IPS-15b (cell line): Measurements from ENCODE around the gene SCUBE2.

ENCODE experiments used
- H3K27me3 ChIP-seq: one replicate; pipeline ENCODE4 v1.6.1; 2013; ENCODE audit warnings: low read length; ENCODE audit not compliant: control insufficient read depth, insufficient read depth
- H3K36me3 ChIP-seq: one replicate; pipeline ENCODE4 v1.6.1; 2013; ENCODE audit warnings: low read length; ENCODE audit not compliant: control insufficient read depth, insufficient read depth
- H3K4me1 ChIP-seq: one replicate; pipeline ENCODE4 v1.6.1; 2013; ENCODE audit warnings: mild to moderate bottlenecking, low read length; ENCODE audit not compliant: control insufficient read depth, insufficient read depth
- H3K4me3 ChIP-seq: one replicate; pipeline ENCODE4 v1.5.1; 2013; ENCODE audit warnings: low read depth, low read length
- H3K9ac ChIP-seq: one replicate; pipeline ENCODE4 v1.6.1; 2013; ENCODE audit warnings: low read depth, mild to moderate bottlenecking, low read length
- H3K9me3 ChIP-seq: one replicate; pipeline ENCODE4 v1.6.1; 2013; ENCODE audit warnings: mild to moderate bottlenecking, low read length; ENCODE audit not compliant: control insufficient read depth, insufficient read depth

The SCUBE2 gene

GRCh38 chr11:9030601-9031000 lies 60.8 kb downstream of the SCUBE2 start:
- no peaks in the 10 kb centered on the region for H3K27me3 ChIP-seq
- no peak overlapping the region for H3K9ac ChIP-seq
- H3K9me3 ChIP-seq, result no peaks in the 10 kb centered on the region
- no peaks in the 10 kb centered on the region for H3K36me3 ChIP-seq
- H3K4me1 ChIP-seq, result no peaks in the 10 kb centered on the region
- H3K4me3 ChIP-seq, result no peak overlapping the region

- H3K36me3 ChIP-seq, result no peaks in the 10 kb centered on the region
- no peaks in the 10 kb centered on the region for H3K4me1 ChIP-seq
- no peaks in the 10 kb centered on the region for H3K27me3 ChIP-seq
- H3K9me3 ChIP-seq, result no peaks in the 10 kb centered on the region
- H3K4me3 ChIP-seq, result no peak overlapping the region
- no peak overlapping the region for H3K9ac ChIP-seq
Measured at GRCh38 chr11:9029422-9029821, 62.0 kb downstream of the SCUBE2 start.

- H3K4me3 ChIP-seq, result no peak overlapping the region
- H3K27me3 ChIP-seq, result no peaks in the 10 kb centered on the region
- no peaks in the 10 kb centered on the region for H3K36me3 ChIP-seq
- no peak overlapping the region for H3K9ac ChIP-seq
- H3K4me1 ChIP-seq, result no peaks in the 10 kb centered on the region
- H3K9me3 ChIP-seq, result no peaks in the 10 kb centered on the region
Measured at GRCh38 chr11:9028581-9028980, 62.8 kb downstream of the SCUBE2 start.

DNA sequence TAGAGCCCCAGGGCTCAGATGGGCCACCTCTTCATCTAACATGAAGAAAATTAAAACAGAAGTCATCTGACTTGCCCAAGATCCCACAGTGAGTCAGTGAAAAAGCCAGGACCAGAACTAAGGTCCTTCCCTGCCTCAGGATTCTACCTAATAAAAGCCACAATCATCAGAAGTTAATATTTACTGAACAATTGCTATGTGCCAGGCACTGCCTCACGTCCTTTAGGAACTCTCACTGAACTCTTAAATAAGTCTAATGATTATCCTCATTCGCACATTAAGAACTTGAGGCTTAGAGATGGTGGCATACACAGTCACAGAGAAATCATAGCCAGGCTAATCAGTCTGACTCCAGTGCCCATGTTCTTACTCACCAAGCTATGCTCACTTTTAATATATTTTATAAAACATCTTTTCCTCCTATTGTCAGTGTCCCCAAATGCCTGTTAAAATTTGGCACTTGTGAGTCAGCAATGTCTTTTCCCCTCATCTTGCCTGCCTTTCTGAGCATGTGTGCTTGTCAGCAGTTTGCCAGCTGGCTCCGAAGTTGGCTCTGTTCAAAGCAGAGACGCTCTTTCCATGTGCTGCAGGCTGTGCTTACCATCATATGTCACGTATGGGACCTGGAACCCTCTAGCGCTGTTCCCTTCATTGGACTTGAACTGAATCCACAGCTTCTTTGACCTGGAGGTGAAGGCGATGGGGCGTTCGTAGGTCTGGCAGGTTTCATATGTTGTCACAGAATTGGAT lies 66.1 kb downstream of the SCUBE2 start:
- Histone ChIP-seq H3K4me1 (no peaks in the 10 kb centered on the region), H3K27me3 (no peaks in the 10 kb centered on the region), H3K9ac (no peak overlapping the region), H3K4me3 (no peak overlapping the region), H3K36me3 (no peaks in the 10 kb centered on the region), H3K9me3 (no peaks in the 10 kb centered on the region)

- Histone ChIP-seq H3K4me3 (no peak overlapping the region), H3K9ac (no peak overlapping the region), H3K9me3 (no peaks in the 10 kb centered on the region), H3K4me1 (no peaks in the 10 kb centered on the region), H3K36me3 (no peaks in the 10 kb centered on the region), H3K27me3 (no peaks in the 10 kb centered on the region)
Measured at GRCh38 chr11:9022961-9023680, 68.3 kb downstream of the SCUBE2 start.

GRCh38 chr11:9020916-9021315 lies 70.5 kb downstream of the SCUBE2 start:
- Histone ChIP-seq H3K4me1 (no peaks in the 10 kb centered on the region), H3K27me3 (no peaks in the 10 kb centered on the region), H3K36me3 (no peaks in the 10 kb centered on the region), H3K9ac (no peak overlapping the region), H3K9me3 (no peaks in the 10 kb centered on the region), H3K4me3 (no peak overlapping the region)

- Histone ChIP-seq H3K4me3 (no peak overlapping the region), H3K9me3 (no peaks in the 10 kb centered on the region), H3K36me3 (no peaks in the 10 kb centered on the region), H3K27me3 (no peaks in the 10 kb centered on the region), H3K4me1 (no peaks in the 10 kb centered on the region), H3K9ac (no peak overlapping the region)
Measured at GRCh38 chr11:9019861-9020260, 71.5 kb downstream of the SCUBE2 start.

DNA sequence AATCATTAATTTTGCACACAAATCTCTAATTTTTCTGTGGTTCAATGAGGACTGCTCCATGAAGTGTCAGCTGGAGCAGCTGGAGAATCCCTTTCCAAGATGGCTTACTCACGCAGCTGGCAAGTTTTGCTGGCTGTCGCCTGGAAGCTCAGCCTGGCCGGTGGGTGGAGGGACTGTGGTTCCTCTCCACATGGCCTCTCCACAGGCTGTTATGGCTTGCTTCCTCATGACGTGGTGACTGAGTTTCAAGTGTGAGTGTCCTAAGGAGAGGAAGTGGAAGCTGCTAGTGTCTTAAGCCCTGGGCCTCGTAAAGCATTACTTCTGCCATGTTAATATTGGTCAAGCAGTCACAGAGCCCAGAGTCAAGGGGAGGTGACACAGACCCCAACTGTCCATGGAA lies 73.6 kb downstream of the SCUBE2 start:
- Histone ChIP-seq H3K36me3 (no peaks in the 10 kb centered on the region), H3K9ac (no peak overlapping the region), H3K4me3 (no peak overlapping the region), H3K9me3 (no peaks in the 10 kb centered on the region), H3K4me1 (no peaks in the 10 kb centered on the region), H3K27me3 (no peaks in the 10 kb centered on the region)

DNA sequence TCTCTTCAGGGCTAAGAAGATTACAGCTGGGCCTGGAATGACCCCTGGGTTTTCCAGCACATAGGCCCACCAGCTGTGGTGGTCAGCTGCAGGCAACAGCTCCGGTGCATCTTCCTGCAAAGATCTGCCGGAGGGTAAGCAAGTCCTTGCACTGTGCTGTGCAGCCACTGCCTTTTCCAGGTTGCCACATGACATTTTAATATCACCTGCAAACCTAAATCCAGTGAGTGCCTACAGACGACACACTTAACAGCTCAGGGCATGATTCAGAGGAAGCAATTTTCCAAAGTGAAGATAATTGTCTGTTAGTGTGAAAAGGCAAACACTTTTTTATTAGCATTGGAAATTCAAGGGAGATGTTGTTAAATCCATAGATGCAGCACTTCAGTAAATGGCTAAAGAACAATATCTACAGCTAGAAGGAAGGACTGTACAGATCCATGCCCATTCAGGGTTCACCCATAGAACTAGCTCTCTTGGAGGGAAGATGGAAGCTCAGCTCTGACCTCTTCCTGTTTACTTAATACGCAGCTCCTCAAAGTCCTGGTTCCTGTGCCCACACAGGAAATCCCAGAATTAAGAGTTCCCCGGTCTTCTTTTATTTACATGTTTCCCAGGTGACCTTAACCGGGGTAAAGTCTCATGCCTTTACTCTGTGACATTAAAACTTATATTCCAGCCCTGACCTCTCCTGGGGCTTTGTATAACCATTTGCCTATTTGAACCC lies 74.3 kb downstream of the SCUBE2 start:
- no peaks in the 10 kb centered on the region for H3K4me1 ChIP-seq
- H3K9me3 ChIP-seq, result no peaks in the 10 kb centered on the region
- no peak overlapping the region for H3K4me3 ChIP-seq
- no peaks in the 10 kb centered on the region for H3K27me3 ChIP-seq
- H3K36me3 ChIP-seq, result no peaks in the 10 kb centered on the region
- no peak overlapping the region for H3K9ac ChIP-seq

DNA sequence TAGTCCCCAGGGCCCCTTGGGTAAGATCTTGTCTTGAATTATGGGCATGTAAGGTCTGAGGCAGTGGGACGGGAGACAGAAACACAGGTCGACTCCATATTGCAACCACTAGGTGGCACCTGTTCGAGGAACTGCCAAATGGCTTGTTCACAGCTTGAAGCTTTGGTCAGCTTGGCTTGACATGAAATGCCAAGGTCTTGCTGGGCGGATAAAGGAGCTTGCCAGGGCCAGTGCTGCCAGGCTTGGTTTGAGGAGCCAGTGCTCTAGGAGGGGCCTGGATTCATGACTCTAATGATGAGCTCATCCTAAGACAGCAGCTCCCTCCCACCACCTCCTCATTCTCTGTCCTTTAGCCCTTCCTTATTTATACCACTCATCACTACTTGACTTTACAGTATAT lies 75.7 kb downstream of the SCUBE2 start:
- no peaks in the 10 kb centered on the region for H3K27me3 ChIP-seq
- no peaks in the 10 kb centered on the region for H3K4me1 ChIP-seq
- no peaks in the 10 kb centered on the region for H3K36me3 ChIP-seq
- no peak overlapping the region for H3K9ac ChIP-seq
- H3K9me3 ChIP-seq, result no peaks in the 10 kb centered on the region
- H3K4me3 ChIP-seq, result no peak overlapping the region

DNA sequence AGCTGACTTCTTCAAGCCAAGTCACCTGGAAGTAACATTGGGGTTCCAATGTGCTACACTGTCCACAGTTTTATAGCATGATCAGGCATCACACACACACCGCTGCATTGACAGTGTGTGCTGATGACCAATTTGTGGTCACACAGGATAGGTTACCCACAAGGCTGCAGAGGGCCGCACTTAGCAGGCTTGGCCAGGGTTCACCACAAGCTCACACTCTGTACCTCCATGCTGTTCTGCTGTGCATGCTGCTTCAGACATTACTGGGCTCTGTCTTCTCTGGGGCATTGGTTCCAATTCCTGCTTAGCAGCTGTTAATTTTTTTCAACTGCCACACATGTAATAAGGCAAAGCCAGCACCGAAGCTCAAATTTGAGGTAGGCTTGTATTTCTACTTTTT lies 76.6 kb downstream of the SCUBE2 start:
- Histone ChIP-seq H3K9me3 (no peaks in the 10 kb centered on the region), H3K4me3 (no peak overlapping the region), H3K27me3 (no peaks in the 10 kb centered on the region), H3K9ac (no peak overlapping the region), H3K36me3 (no peaks in the 10 kb centered on the region), H3K4me1 (no peaks in the 10 kb centered on the region)

- Histone ChIP-seq H3K36me3 (no peaks in the 10 kb centered on the region), H3K4me1 (no peaks in the 10 kb centered on the region), H3K9ac (no peak overlapping the region), H3K4me3 (no peak overlapping the region), H3K27me3 (no peaks in the 10 kb centered on the region), H3K9me3 (no peaks in the 10 kb centered on the region)
Measured at GRCh38 chr11:9013373-9013772, 78.0 kb downstream of the SCUBE2 start.
